HG02938 (cell line): ENCODE results near the gene EPHA10.
"Not testable (repeated sequence)": the region's sequence is repeated elsewhere in the genome, so short reads cannot be mapped to it uniquely, and the experiment has no call there.

ENCODE experiments used
- ATAC-seq: cut with Tn5 transposase; IDR thresholded peaks from one replicate; pipeline ENCODE4 v1.9.1; 2021; ENCODE audit warnings: mild to moderate bottlenecking, moderate library complexity; ENCODE audit not compliant: unreplicated experiment

Gene EPHA10

DNA sequence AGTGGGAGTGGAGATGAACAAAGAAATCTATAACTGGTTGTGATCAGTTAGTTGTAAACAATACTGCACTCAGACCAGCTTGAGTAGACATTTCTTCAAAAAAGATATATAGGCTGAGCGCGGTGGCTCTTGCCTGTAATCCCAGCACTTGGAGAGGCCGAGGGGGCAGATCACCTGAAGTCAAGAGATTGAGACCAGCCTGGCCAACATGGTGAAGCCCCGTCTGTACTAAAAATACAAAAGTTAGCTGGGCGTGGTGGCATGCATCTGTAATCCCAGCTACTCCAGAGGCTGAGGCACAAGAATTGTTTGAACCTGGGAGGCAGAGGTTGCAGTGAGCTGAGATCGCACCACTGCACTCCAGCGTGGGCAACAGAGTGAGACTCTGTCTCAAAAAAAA lies 26.9 kb downstream of the EPHA10 start:
- not testable (repeated sequence) for ATAC-seq

DNA sequence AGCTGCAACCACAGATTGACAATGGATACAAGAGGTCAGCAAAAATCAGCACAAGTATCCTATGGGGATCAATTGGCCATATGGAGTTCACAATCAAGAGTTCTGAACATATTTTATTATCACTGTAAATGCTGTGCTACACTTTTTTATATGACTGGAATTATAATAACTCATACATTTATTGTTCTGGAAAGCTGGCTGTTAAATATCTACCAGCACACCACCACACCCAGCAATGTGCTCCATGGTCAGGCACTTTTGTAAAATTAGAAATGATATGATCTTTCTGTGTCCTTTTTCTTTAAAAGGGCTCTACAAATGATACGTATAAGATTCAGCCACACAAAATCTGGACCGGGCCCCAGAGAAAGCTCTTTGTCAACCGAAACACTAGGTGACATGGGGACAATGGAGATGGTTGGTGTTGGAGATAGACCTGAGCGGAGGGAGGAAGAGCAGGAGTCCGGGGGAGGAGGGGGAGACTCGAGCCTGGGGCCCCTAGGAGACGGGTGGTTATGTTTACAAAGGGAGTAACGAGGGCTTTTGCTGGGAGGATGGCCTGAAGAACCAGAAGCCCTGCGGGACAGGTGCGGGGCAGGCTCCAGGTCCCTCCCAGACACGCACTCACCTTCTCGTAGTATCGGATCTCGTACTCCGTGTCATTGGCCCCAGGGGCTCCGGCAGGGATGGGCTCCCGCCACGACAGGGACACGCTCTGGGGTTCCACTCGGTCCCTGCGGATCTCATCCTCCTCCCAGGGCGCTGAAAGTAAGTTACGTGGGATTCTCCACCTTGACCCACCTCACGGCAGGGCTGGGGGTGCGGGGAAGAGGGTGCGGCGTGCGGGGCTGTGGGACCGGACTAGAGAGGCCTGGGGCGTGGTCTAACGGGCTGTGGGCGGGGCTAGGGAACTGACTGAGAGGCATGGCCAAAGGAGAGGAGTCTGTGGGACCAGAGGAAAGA lies 30.0 kb downstream of the EPHA10 start:
- ATAC-seq, result no peak

DNA sequence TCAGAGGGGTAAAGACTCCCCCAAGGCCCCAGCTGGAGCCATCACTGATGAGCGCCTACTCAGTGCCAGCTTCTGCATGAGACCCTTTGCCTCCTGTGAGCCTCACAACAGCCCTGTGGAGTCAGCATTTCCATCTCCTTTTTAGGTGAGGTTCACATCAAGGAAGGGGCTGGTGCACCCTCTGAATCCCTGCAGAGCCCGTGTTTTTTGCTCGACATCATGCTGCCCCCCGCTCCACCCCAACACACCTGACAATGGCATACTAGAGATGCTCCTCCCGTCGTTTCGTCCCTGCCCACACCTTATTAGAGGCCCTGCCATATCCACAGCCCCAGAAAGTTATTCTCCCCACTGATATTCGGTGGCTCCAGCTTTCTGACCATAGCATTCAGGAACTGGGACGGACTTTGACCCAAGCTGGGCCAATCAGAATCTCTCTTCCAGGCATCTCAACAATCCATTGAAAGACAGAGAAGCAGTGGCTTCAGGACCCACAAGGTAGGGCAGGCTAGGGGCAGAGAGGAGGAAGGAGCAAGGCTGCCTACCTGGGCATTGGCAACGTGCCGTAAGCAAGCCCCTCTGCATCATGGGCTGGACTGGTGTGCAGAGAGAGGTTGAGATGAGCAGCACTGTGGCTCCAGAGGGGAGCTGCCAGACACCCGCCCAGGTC lies 32.7 kb downstream of the EPHA10 start:
- ATAC-seq, result no peak

DNA sequence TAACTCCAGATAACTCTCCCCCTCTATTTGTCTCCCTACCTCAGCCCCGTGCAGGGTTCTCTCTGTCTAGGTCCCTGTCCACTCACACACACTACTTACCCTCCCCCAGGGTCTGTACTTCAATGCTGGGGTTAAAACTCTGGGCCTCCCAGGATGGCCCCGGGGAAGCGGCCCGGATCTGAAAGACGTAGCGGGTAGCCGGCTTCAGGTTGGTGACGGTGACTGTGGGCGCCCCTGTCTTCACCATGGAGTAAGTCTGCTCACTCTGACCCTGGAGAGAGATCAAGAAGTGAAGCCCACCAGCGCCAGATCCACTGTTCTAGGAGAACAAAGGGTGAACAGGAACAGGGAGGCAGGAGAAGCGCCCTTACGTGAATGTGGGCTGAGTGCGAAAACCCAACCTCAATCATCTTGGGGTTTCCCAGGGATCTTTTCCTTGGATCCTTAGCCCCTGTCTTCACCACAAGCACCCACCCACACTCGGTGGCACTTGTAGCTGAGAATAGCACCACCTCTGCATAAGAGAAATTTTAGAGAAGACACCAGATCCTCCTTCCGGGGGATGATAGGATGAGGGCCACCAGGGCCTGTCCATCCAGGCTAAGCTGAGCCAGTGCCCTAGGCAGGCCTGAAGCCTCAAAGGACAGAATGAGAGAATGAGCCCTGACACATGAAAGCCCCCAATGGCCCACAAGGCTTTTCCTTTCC lies 33.5 kb downstream of the EPHA10 start:
- ATAC-seq, result no peak

DNA sequence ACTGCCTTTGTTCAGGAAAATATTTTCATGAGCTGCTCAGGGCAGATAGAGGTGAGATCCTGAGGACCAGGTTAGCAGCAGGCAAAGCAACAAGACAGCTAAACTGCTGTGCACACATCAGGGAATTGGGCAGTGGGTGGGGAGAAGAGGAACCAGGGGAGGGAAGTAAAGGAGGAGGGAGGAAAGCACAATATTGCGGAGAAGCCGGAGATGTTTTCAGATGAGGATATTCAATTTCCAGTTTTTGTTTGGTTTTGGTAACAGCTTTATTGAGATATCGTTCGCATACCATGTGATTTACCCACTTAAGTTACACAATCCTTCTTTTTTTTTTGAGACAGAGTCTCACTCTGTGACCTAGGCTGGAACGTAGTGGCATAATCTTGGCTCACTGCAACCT lies 34.5 kb downstream of the EPHA10 start:
- ATAC-seq, result no peak

DNA sequence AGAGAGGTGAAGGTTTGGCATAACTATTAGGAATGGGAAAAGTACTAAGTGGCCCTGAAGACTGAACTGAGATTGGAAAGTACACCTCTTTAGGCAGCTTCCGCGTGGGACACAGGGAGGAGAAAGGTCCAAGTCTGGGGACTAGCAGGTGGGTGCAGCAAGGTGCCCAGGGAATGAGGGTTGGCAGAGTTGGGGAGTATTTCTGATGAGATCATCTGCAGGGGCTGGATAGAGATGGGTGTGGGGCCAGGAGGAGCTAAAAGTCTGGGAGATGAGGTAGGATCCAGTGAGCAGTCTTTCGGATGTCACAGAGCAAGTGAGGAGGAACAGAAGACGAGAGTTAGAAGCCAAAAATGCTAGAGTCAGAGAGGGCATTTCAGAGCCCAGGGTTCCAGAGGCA lies 36.5 kb downstream of the EPHA10 start:
- no peak for ATAC-seq

DNA sequence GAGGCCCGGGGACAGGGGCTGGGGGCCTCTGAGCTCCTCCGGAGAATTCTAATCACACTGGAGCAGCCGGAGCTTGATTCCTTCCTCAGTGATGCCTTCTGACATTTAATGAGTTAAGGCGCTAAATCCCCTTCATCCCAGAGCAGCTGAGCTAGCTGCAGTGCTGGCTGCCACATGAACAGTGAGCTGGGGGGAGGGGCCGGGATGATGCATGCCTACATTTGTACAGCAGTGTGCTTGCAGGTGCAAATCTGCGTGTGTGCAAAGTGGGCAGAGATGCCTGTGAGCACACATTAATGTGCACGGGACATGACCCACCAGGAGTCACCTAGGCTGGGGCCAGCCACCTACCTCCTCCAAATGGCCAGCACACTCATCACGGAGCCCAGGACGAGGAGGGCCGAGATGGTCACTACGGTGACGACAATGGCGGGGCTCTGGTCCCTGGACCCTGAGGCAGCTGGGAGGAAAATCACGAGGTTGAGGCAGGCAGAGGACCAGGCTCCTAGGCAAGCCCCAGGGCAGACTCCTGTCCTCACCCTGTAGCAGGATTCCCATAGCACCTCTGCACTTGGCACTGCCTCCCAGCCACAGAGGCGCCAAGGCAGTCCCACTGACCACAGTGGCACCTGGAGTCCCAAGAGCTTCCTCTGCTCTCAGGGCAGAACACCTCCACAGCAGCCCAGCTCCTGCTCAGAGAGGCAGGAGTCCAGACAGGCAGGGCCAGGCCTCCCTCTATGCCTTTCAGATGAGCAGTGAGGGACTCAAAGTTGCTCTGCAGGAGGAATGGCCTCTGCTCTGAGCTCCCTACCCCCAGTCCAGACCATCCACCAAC lies 38.0 kb downstream of the EPHA10 start:
- no peak for ATAC-seq

DNA sequence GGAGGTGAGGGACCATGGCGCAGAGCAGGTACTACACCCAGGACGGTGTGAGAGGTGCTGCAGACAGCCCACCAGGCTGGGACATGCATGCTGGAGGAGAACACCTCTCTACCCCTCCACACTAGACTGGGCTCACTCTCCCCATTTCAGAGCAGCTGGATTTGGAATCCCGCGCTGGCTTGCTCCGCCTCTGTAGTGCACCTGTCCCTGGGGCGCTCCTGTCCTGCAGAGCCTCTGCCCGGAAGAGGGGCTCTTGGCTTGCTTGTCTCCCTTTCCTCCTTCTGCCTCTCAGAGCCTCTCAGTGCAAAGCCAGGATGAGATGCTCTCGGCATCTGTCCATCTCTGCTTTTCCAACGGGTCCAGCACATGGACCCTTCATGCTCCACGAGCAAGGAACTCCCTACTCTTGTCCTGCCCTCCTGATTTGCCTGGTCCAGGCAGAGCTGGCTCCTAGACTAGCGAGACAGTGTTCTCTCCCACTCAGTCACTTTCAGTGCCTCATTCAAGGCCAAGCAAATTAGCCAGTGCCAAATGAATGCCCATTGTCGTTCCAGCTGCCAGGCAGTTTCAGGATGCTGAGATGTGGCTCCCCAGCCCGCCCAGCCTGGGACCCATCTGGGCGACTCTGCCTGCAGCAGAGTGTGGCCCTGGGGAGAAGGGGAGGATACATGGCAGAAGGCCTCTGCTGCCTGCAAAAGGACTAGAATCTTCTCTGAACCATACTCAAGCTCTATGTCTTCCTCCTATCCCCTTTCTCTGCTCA lies 38.9 kb downstream of the EPHA10 start:
- no peak for ATAC-seq

DNA sequence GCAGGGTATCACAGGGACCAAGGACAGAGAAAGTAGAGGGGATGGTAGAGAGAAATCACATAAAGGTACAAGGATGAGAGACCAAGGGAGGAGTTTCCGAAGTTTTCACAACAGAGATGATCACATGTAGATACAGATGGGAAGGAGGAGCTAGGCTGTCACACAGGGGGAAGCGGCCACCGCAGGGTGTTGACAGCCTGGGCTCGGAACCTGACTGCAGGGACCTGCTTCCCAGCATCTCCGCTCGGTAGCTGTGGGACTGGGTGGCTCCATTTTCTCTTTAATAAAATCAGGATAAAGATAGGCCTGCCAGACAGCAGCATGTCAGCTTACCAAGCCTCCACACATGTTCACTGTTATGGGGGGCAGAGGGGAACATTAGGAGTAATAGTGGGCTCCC lies 40.3 kb downstream of the EPHA10 start:
- no peak for ATAC-seq

DNA sequence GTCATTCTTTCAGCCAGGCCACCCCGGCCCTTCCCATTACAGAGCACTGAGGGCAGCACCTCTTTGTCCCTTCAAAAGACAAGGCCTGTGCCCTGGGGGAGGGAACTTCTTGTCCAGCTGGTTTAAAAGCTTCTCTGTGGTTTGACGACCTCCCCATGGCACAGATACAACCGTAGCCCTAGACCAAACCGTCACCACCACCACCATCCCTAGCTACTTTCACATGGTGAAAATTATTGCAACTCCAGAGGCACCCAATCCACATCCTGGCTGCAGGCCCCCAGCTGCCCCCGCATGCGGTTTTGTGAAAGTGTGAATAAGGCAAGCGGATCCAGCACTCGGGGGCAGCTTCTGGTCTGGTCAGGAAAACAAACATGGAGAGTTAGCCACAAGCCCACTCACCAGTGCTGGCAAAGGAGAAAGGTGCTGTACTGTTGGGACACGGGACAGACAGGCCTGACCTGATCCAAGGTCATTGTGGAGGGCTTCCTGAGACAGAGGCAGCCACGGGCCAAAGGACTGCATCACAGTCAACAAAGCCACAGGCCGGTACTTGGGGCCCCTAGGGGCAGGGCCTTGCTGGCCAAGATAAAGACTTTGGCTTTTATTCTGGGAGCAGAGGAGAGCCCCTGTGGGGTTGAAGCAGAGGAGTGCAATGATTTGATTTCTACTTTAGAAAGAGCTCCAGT lies 41.4 kb downstream of the EPHA10 start:
- ATAC-seq, result no peak

DNA sequence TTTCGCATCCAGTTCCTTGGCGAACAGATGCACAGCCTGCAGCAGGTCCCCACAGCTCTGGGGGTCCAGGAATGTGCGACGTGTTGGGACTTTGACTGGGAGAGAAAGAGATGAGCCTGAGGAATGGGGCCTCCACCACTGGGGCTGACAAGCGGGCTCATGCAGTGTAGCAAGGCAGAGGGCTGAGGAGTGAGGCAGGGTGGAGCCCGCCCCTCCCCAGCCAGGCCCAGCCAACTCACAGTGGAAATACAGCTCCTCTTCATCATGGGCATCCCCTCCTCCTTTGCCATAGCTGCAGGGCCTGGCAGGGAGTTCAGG lies 41.9 kb downstream of the EPHA10 start:
- ATAC-seq, result no peak

DNA sequence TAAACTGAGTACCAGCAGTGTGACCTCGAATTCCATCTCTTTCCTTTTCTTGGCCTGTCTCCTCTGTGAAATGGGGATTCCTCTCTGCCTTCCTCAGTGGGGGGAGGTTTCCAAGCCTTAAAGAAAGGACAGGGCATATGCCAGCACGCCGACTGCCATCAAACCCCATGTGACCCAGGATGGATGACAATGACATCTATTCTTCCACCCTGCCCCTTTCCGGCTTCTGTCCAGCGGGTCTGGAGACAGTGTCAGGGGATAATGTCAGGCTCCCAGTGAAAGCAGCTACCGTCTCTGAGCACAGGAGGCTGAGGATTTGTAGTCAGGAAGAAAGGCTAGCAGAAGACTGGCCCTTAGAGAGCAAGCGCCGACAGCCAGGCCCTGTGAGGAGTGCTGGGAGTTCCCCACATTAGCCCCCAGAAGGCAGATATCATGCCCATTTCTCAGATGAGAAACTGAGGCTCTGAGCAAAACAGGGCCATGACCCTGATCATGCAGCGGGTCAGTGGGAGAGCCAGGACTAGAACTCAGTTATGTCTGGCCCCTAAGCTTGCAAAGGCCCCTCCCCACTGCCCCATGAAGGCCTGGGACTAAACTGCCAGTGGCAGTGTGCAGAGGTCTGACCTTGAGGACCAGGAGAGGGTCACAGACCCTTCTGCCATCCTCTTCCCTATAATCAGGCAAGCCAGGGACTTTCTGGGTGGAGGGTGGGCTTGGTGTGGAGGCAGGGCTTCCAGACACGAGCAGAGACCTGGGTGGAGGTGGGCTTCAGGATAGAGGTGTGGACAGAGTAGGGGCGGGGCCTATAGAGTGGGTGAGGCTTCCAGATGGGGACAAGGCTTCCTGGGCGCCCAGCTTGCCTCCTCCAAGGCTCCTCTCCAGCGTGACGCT lies 42.5 kb downstream of the EPHA10 start:
- ATAC-seq, result no peak

DNA sequence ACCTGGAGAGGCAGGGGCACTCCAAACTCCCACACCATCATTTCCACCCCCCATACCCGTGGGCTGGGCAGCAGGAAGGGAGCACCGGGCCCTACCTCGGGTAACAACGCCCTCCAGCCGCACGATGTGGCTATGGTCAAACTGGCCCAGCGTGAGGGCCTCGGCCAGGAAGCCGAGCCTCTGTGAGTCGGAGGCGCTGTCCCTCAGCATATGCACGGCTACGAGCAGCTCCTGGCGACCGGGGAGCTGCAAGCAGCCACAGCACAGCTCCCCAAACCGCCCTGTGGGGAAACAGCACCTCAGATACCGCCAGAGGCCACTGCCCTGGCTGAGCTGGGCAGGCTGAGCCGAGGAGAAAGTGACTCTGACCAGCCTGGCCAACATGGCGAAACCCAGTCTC lies 43.4 kb downstream of the EPHA10 start:
- ATAC-seq, result no peak

DNA sequence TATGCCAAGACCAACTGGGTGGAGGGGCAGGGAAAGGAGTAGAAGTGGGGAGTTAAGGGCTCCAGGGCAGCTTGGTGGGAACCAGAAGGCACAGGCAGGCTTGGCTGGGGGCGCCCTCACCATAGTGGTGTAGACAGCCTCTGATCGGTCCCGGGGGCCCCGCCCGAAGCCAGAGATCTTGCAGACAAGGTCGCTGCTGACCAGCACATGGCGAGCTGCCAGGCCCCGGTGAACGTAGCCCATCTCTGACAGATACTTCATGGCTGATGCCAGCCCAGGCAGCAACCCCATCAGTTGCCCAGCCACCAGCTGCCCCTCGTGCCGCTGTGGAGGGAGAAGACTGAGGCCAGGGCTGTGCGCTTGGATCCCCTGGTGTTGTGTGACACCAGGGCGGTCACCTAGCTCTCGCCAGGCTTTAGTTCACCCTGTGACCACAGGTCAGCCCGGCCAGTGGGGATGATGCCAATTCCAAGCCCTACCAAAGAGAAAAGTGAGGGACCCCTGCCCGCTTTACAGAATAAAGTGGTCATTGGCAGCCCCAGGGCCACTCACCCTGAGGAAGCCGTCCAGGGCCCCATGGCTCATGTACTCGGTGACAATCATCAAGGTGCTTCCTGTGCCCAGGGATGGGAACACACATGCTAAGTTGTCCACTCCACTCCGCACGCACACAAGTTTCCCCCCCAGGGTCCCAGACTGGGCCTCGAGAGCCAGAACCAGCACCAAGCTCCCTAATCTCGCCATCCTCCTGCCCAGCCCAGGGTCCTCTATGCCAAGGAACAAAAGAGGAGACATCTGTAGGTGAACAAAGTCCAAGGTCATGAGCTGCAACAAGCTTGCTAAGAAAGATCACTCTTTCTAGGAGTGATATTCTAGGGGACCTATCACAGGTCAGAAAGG lies 44.4 kb downstream of the EPHA10 start:
- no peak for ATAC-seq

DNA sequence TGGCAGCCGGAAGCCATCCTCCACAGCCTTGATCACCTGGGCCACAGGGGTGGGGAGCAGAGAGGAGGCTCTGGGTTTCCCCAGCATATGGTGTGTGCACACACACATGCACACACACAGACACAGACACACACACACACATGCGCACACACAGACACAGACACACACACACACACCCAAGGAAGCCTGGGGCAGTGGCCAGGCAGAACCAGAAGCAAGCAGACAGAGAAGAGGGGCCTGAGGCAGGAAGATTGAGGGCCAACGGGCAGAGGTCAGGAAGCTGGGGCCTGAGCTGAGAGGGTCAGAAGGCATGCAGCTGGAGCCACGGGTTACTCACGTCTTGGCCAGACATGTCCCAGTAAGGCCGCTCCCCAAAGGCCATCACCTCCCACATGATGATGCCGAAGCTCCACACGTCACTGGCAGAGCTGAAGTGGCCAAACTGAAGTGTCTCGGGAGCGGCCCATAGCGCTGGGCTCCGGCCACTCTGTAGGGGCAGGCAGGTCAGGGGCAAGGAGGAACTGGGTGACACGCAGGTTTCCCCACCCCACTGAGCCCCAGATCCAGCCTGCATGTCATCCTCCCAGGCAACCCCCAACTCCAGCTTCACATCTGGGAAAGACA lies 45.2 kb downstream of the EPHA10 start:
- ATAC-seq, result no peak

DNA sequence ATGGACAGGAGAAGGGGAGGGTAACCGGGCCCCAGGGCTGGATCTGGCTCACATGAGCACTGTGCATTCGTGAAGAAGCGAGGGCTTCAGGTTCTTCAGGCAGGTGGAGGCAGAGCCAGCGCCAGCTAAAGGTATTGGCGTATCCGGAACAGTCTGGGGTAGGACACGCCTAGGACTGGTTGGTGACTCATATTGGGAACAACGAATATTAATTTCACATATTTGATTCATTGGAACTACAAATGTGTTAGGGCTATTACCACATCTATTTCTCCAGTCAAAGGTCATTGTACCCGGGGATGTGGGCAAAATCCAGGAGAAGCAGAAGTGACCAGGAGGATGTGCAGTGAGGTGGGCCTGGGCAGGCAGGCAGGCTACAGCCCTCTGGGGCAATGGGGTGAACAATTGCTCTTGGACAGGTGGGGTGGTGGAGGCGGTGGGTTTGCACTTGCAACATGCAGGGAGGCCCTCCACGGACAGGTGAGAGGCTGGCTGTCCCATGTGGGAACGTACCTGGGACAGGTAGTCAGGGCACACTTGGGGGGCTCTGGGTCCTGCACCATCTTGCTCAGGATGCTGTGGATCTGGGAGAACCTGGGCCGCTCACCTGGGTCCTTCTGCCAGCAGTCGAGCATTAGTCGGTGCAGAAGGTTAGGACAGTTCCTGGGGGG lies 45.9 kb downstream of the EPHA10 start:
- ATAC-seq, result no peak
